GM12878 (cell line): Measurements from ENCODE around the gene MYO7B. TPM values are rescaled to one million over a fixed set of nuclear protein-coding genes. Genes with fewer than 3 reads are reported as not detected.

Source experiments
- ATAC-seq: fragments of 200-7000 bp; cut with Tn5 transposase; 3 replicates; pipeline ENCODE4 v1.9.1; 2020; ENCODE audit warnings: mild to moderate bottlenecking, moderate library complexity
- BruUV-seq: library from RNA; stranded (reverse); fragments of 400-500 nt; replicated peaks from 2 replicates; lab custom pipeline; 2021; lab: Mats Ljungman, UMichigan
- CTCF ChIA-PET: fragments of 300-600 bp; sonication (Branson Sonifier 250); formaldehyde crosslinking; extraction: SDS; loops from one replicate; lab custom pipeline; 2021; ENCODE audit warnings: inconsistent platforms; lab: Yijun Ruan, JAX
- POLR2A ChIA-PET: fragments of 350-600 bp; formaldehyde crosslinking; extraction: SDS; loops from one replicate; lab custom pipeline; 2021; ENCODE audit warnings: inconsistent platforms; lab: Charles Lee
- RAD21 ChIA-PET: fragments of 300-600 bp; sonication (Branson Sonifier 250); formaldehyde crosslinking; loops from one replicate; lab custom pipeline; 2023; ENCODE audit warnings: antibody characterized with exemption; ENCODE audit not compliant: unreplicated experiment; lab: Charles Lee
- SMC1A ChIA-PET: fragments of 300-600 bp; sonication (Branson Sonifier 250); formaldehyde crosslinking; loops from one replicate; lab custom pipeline; 2023; ENCODE audit not compliant: unreplicated experiment, uncharacterized antibody; lab: Charles Lee
- DNase-seq: peaks from one replicate; pipeline ENCODE4 v3.0.0-alpha.2; 2011; ENCODE audit warnings: low read depth, low spot score
- FAIRE-seq: peaks from 3 replicates; lab custom pipeline; 2011; peaks lifted over from hg19 to GRCh38; lab: Jason Lieb, UNC
- H2AFZ ChIP-seq: 2 replicates; pipeline ENCODE4 v1.6.0; 2011; ENCODE audit warnings: low read depth, low read length, control low read depth; ENCODE audit not compliant: control insufficient read depth
- H3K27ac ChIP-seq: 2 replicates; pipeline ENCODE4 v1.5.1; 2011; ENCODE audit warnings: control low read depth; ENCODE audit not compliant: control insufficient read depth, insufficient read depth
- H3K27me3 ChIP-seq, 2 experiments: replicated peaks in 1 of 2; 2 replicates each; pipeline versions ENCODE4 v1.6.0 to v1.6.1; 2011; ENCODE audit warnings: low read length in 1 of 2; ENCODE audit not compliant: control insufficient read depth in 2 of 2, insufficient read depth in 2 of 2
- H3K36me3 ChIP-seq, 2 experiments: 2 replicates each; pipeline ENCODE4 v1.5.1; 2011; ENCODE audit warnings: low read length in 1 of 2; ENCODE audit not compliant: control insufficient read depth in 2 of 2, insufficient read depth in 2 of 2
- H3K4me1 ChIP-seq: 2 replicates; pipeline ENCODE4 v1.6.1; 2011; ENCODE audit warnings: mild to moderate bottlenecking, low read length, moderate library complexity, mixed read lengths; ENCODE audit not compliant: control insufficient read depth, insufficient read depth
- H3K4me2 ChIP-seq: 2 replicates; pipeline ENCODE4 v1.6.0; 2011; ENCODE audit warnings: control low read depth; ENCODE audit not compliant: control insufficient read depth, insufficient read depth
- H3K4me3 ChIP-seq: fragments of 200-600 bp; sonication (generic); 2 replicates; pipeline ENCODE4 v1.5.1; 2016
- H3K79me2 ChIP-seq: 2 replicates; pipeline ENCODE4 v1.6.0; 2011; ENCODE audit warnings: low read length; ENCODE audit not compliant: control insufficient read depth, insufficient read depth
- H3K9ac ChIP-seq: 2 replicates; pipeline ENCODE4 v1.8.0; 2011; ENCODE audit warnings: low read length, control low read depth, mixed read lengths; ENCODE audit not compliant: control insufficient read depth, insufficient read depth
- H3K9me3 ChIP-seq: replicated peaks from 3 replicates; pipeline ENCODE4 v1.5.1; 2011; ENCODE audit warnings: mild to moderate bottlenecking, low read length; ENCODE audit not compliant: control insufficient read depth, insufficient read depth
- H4K20me1 ChIP-seq: 2 replicates; pipeline ENCODE4 v1.6.0; 2011; ENCODE audit not compliant: control insufficient read depth, insufficient read depth
- CHD2 ChIP-seq: IDR thresholded peaks from 2 replicates; pipeline ENCODE4 v1.6.1; 2011; ENCODE audit warnings: low read depth, low read length, improper control_type of control experiment, borderline replicate concordance
- EED ChIP-seq: sonication (generic); IDR thresholded peaks from 2 replicates; pipeline ENCODE4 v1.6.1; 2016; ENCODE audit warnings: antibody characterized with exemption, low read depth
- FOS ChIP-seq: IDR thresholded peaks from 3 replicates; pipeline ENCODE4 v1.6.1; 2011; ENCODE audit warnings: borderline replicate concordance; ENCODE audit not compliant: insufficient read length; ENCODE audit errors: extremely low read depth
- FOXK2 ChIP-seq: fragments of 450-650 bp; IDR thresholded peaks from 2 replicates; pipeline ENCODE4 v1.6.1; 2017; ENCODE audit warnings: mild to moderate bottlenecking, moderate library complexity
- FOXM1 ChIP-seq: IDR thresholded peaks from 2 replicates; pipeline ENCODE4 v1.6.1; 2012; ENCODE audit warnings: low read depth, mild to moderate bottlenecking, inconsistent platforms, low read length, moderate library complexity
- MEF2B ChIP-seq: fragments of 450-650 bp; IDR thresholded peaks from 2 replicates; pipeline ENCODE4 v1.6.1; 2018; ENCODE audit warnings: mild to moderate bottlenecking, moderate library complexity; ENCODE audit not compliant: partially characterized antibody, poor library complexity, severe bottlenecking
- NR2C1 ChIP-seq: fragments of 450-650 bp; IDR thresholded peaks from 2 replicates; pipeline ENCODE4 v1.6.1; 2017; ENCODE audit warnings: antibody characterized with exemption, mild to moderate bottlenecking, moderate library complexity
- POLR2AphosphoS2 ChIP-seq: IDR thresholded peaks from 2 replicates; pipeline ENCODE4 v1.6.1; 2011; ENCODE audit warnings: low read depth, mild to moderate bottlenecking, low read length, improper control_type of control experiment, moderate library complexity
- POU2F2 ChIP-seq: IDR thresholded peaks from 3 replicates; pipeline ENCODE4 v1.6.1; 2011; ENCODE audit warnings: low read depth, mild to moderate bottlenecking, low read length, borderline replicate concordance
- SUZ12 ChIP-seq: fragments of 200-600 bp; sonication (generic); IDR thresholded peaks from one replicate; pipeline ENCODE4 v1.6.1; 2018; ENCODE audit warnings: antibody characterized with exemption, mild to moderate bottlenecking; ENCODE audit not compliant: unreplicated experiment
- TBL1XR1 ChIP-seq: IDR thresholded peaks from 2 replicates; pipeline ENCODE4 v1.6.1; 2012; ENCODE audit warnings: low read depth, low read length, improper control_type of control experiment
- WRNIP1 ChIP-seq: IDR thresholded peaks from 2 replicates; pipeline ENCODE4 v1.6.1; 2011; ENCODE audit warnings: low read depth, low read length, improper control_type of control experiment, borderline replicate concordance
- WGBS: methylation state at CpG from one replicate; pipeline ENCODE4 v1.1.6; 2016; ENCODE audit warnings: low lambda C conversion rate; ENCODE audit not compliant: insufficient replicate concordance, insufficient coverage; ENCODE audit errors: missing lambda C conversion rate; 5-methylcytosine and 5-hydroxymethylcytosine counted together
- in situ Hi-C: fragments of 300-500 bp; cut with MboI; formaldehyde crosslinking; loops from 9 replicates; pipeline ENCODE4 v1.14.3; 2018; ENCODE audit warnings: mixed read lengths
- intact Hi-C: fragments of 100-400 bp; cut with micrococcal nuclease; formaldehyde crosslinking; loops from one replicate; pipeline ENCODE4 v1.14.2; 2022; ENCODE audit not compliant: unreplicated experiment
- polyA plus RNA-seq, 11 experiments: library from polyadenylated mRNA; depleted of rRNA in 4 of 11; unstranded in 6 of 11; stranded (reverse) in 5 of 11; fragments of >200 nt; fragmentation: Nextera tagmentation in 4 of 11; fragmentation: Illumina TruSeq in 1 of 11; extraction: Ambion mirVana in 4 of 11; extraction: Trizol in 1 of 11; gene quantifications; 1 replicate in 1 of 11; 2 replicates in 10 of 11; pipeline versions ENCODE4 v1.2.1 to v1.2.3, GENCODE V29; 2011 to 2016; ENCODE audit warnings: inconsistent platforms in 2 of 11, missing spikeins in 2 of 11, low read depth in 1 of 11
- total RNA-seq, 4 experiments: library from RNA; depleted of rRNA in 3 of 4; stranded (reverse); fragments of >200 nt in 3 of 4; fragmentation: Illumina TruSeq in 1 of 4; extraction: Trizol in 1 of 4; gene quantifications; 2 replicates each; pipeline versions ENCODE4 v1.2.1 to v1.2.3, GENCODE V29; 2013 to 2021
- TF ChIP-seq, protein P1 (sequence below): IDR thresholded peaks from 2 replicates; pipeline ENCODE4 v1.6.1; 2012; ENCODE audit warnings: mild to moderate bottlenecking, low read depth, low read length
- TF ChIP-seq, protein P2 (sequence below): fragments of 150-350 bp; IDR thresholded peaks from 2 replicates; pipeline ENCODE4 v1.6.1; 2016; ENCODE audit warnings: low read depth, low read length

Gene MYO7B
- total and polyA plus RNA-seq, 10 of the 15 experiments (the other 5 are each of a cell fraction or from before 2014, with no cell fraction given): 0.08 to 4.8 (median 1.2) TPM

DNA sequence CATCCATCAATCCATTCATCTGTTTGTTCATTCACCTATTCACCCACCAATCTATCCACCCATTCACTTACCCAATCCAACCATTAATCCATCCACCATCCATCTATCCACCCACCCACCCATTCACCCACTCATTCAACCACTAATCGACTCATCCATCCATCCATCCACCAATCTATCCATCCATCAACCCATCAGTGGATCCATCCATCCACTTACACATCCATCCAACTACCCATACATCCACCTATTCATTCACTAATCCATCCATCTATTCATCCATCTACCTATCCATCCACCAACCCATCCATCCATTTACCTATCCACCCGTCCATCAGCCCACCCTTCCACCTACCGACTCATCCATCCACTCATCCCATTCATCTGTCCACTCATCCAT is 11.3 kb downstream of the MYO7B start:
- H3K9ac ChIP-seq: no peak overlapping the region
- ATAC-seq (no peak), FAIRE-seq (no peak), DNase-seq (no peak)
- WGBS: 16% methylated on average over 3 of the region's 3 CpGs
- no peak overlapping the region for H3K27ac ChIP-seq
- H3K4me1 ChIP-seq: no peaks in the 10 kb centered on the region
- ChIA-PET SMC1A (no interaction called here), CTCF (interaction anchor here (1.3 kb wide), 1 partner anchor 45 kb away, joined by 3 read pairs; no protein-coding TSS in a partner anchor), RAD21 (no interaction called here), POLR2A (no interaction called here)
- H2AFZ ChIP-seq: no peak overlapping the region
- in situ Hi-C loops (no loop called here), intact Hi-C loops (no loop called here)
- H3K79me2 ChIP-seq: no peaks in the 10 kb centered on the region
- no peaks in the 10 kb centered on the region for H3K36me3 ChIP-seq
- no TSS peak for BruUV-seq
- no peaks in the 10 kb centered on the region for H4K20me1 ChIP-seq
- no peak overlapping the region for H3K4me3 ChIP-seq
- H3K9me3 ChIP-seq: no peaks in the 10 kb centered on the region
- no peak for TF ChIP-seq POLR2AphosphoS2
- no peak for TF ChIP-seq FOXM1
- TF ChIP-seq TBL1XR1: no peak
- TF ChIP-seq MEF2B: no peak
- no peak for TF ChIP-seq FOS
- TF ChIP-seq FOXK2: no peak
- TF ChIP-seq EED: no peak
- TF ChIP-seq, protein P1, sequence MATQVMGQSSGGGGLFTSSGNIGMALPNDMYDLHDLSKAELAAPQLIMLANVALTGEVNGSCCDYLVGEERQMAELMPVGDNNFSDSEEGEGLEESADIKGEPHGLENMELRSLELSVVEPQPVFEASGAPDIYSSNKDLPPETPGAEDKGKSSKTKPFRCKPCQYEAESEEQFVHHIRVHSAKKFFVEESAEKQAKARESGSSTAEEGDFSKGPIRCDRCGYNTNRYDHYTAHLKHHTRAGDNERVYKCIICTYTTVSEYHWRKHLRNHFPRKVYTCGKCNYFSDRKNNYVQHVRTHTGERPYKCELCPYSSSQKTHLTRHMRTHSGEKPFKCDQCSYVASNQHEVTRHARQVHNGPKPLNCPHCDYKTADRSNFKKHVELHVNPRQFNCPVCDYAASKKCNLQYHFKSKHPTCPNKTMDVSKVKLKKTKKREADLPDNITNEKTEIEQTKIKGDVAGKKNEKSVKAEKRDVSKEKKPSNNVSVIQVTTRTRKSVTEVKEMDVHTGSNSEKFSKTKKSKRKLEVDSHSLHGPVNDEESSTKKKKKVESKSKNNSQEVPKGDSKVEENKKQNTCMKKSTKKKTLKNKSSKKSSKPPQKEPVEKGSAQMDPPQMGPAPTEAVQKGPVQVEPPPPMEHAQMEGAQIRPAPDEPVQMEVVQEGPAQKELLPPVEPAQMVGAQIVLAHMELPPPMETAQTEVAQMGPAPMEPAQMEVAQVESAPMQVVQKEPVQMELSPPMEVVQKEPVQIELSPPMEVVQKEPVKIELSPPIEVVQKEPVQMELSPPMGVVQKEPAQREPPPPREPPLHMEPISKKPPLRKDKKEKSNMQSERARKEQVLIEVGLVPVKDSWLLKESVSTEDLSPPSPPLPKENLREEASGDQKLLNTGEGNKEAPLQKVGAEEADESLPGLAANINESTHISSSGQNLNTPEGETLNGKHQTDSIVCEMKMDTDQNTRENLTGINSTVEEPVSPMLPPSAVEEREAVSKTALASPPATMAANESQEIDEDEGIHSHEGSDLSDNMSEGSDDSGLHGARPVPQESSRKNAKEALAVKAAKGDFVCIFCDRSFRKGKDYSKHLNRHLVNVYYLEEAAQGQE: no peak
- no peak for TF ChIP-seq POU2F2
- no peak for TF ChIP-seq CHD2
- TF ChIP-seq, protein P2, sequence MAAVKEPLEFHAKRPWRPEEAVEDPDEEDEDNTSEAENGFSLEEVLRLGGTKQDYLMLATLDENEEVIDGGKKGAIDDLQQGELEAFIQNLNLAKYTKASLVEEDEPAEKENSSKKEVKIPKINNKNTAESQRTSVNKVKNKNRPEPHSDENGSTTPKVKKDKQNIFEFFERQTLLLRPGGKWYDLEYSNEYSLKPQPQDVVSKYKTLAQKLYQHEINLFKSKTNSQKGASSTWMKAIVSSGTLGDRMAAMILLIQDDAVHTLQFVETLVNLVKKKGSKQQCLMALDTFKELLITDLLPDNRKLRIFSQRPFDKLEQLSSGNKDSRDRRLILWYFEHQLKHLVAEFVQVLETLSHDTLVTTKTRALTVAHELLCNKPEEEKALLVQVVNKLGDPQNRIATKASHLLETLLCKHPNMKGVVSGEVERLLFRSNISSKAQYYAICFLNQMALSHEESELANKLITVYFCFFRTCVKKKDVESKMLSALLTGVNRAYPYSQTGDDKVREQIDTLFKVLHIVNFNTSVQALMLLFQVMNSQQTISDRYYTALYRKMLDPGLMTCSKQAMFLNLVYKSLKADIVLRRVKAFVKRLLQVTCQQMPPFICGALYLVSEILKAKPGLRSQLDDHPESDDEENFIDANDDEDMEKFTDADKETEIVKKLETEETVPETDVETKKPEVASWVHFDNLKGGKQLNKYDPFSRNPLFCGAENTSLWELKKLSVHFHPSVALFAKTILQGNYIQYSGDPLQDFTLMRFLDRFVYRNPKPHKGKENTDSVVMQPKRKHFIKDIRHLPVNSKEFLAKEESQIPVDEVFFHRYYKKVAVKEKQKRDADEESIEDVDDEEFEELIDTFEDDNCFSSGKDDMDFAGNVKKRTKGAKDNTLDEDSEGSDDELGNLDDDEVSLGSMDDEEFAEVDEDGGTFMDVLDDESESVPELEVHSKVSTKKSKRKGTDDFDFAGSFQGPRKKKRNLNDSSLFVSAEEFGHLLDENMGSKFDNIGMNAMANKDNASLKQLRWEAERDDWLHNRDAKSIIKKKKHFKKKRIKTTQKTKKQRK: no peak
- no peak for TF ChIP-seq SUZ12
- TF ChIP-seq NR2C1: no peak
- no peak for TF ChIP-seq WRNIP1
- peaks cover 2 to 4% of the 10 kb centered on the region in 2 experiments; a peak in 3 of 4 replicates for H3K27me3 ChIP-seq
- no peak overlapping the region for H3K4me2 ChIP-seq
